ENCODE data around the gene KREMEN1. TPM values are rescaled to one million over a fixed set of nuclear protein-coding genes. Genes with fewer than 3 reads are reported as not detected.

KREMEN1 gene
- total and polyA plus RNA-seq, 10 of the 15 experiments (the other 5 are each of a cell fraction or from before 2014, with no cell fraction given), result 0.10 to 2.5 (median 0.20) TPM; not detected in 1

DNA sequence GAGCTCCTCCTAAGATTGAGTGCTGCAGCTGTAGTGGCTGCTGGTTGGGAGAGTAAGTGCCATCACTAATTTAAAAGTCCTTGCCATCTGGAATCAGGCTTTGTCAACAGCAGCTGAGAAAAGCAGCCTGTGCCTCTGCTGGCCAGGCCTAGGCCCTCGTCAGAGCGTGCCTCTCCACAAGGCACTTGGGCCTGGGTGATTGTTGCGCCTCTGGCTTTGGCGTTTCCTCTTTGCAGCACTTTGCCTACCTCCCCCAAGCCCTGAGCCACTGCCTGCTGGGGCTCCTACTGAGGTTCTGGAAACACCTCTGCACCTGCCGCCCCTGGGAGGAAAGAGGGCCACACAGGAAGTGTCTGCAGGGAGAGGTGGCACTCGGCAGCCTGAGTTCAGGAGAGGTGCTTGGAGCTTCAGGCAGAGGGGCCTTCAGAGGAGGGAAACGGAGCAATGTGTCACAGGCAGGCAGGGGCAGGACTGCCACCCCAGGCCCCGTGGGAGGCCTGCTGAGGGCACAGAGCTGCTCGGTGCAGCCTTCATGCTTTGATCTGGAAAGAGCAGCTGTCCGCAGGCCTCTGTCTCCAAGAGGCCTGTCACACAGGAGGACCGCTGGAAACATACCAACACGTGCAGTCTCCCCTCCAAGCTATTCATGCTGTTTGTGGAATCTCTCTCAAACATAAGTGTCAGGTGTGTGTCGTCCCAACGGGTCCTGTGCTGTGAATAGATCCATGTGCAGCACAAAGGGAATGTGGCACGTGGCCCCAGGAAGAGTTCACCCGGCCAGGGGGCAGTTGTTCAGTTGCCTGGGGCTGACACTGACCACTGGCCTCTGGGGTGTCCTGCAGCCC, 71.3 kb downstream of the KREMEN1 start:
- no peaks in the 10 kb centered on the region for H3K36me3 ChIP-seq (ENCODE audit: control insufficient read depth in 2 of 2, insufficient read depth in 2 of 2, low read length in 1 of 2)
- CTCF ChIA-PET, result interaction anchor here (1.2 kb wide), 1 partner anchor 10 kb away, joined by 10 read pairs; no protein-coding TSS in a partner anchor
- H3K4me1 ChIP-seq (ENCODE audit: control insufficient read depth, insufficient read depth, low read length), result no peaks in the 10 kb centered on the region
- intact Hi-C loops (cut with micrococcal nuclease; ENCODE audit: unreplicated experiment) (no loop called here), in situ Hi-C loops (cut with MboI) (no loop called here)
- SMC1A ChIA-PET (ENCODE audit: uncharacterized antibody, unreplicated experiment), result interaction anchor here (1.3 kb wide), 1 partner anchor 103 kb away, joined by 6 read pairs; no protein-coding TSS in a partner anchor
- H3K4me3 ChIP-seq, result no peak overlapping the region
- TF ChIP-seq E2F8 (IDR thresholded peaks at IDR 0.05; ENCODE audit: low read depth, partially characterized antibody), result no peak
- no peak for TF ChIP-seq MTA3 (IDR thresholded peaks at IDR 0.05; ENCODE audit: borderline replicate concordance, low read length)
- no peak for TF ChIP-seq GATAD2B (conservative IDR thresholded peaks at IDR 0.05; ENCODE audit: low read depth)
- TF ChIP-seq LARP7 (IDR thresholded peaks at IDR 0.05), result no peak
- no peak for TF ChIP-seq ZNF217 (IDR thresholded peaks at IDR 0.05)
- 33% methylated on average over 16 of the region's 16 CpGs for WGBS (ENCODE audit: insufficient coverage, insufficient replicate concordance, low lambda C conversion rate, missing lambda C conversion rate)
- no peak for FAIRE-seq
- H2AFZ ChIP-seq (ENCODE audit: control insufficient read depth, low read depth, low read length), result no peak overlapping the region
- H3K9me3 ChIP-seq (replicated peaks; ENCODE audit: control insufficient read depth, insufficient read depth, low read length), result no peaks in the 10 kb centered on the region
- no peaks in the 10 kb centered on the region; a peak in 2 of 4 replicates for H3K27me3 ChIP-seq (replicated peaks in 1 of 2; ENCODE audit: control insufficient read depth in 2 of 2, insufficient read depth in 2 of 2, low read length in 1 of 2)
- no peak for ATAC-seq
- H3K27ac ChIP-seq (ENCODE audit: control insufficient read depth, insufficient read depth), result no peak overlapping the region
- no peaks in the 10 kb centered on the region for H3K79me2 ChIP-seq (ENCODE audit: control insufficient read depth, insufficient read depth, low read length)
- H3K4me2 ChIP-seq (ENCODE audit: control insufficient read depth, insufficient read depth), result no peak overlapping the region
- POLR2A ChIA-PET, result no interaction called here
- no peak overlapping the region for H3K9ac ChIP-seq (ENCODE audit: control insufficient read depth, insufficient read depth, low read length)
- BruUV-seq (replicated peaks), result no TSS peak
- no peak for DNase-seq (ENCODE audit: low read depth, low spot score)
- no peaks in the 10 kb centered on the region for H4K20me1 ChIP-seq (ENCODE audit: control insufficient read depth, insufficient read depth)
- RAD21 ChIA-PET (ENCODE audit: unreplicated experiment), result interaction anchor here (0.6 to 2.2 kb wide), 2 partner anchors 37 to 101 kb away, joined by 3 to 5 read pairs; no protein-coding TSS in a partner anchor
